H54 (cell line): Measurements from ENCODE around the gene PRMT7.

Experiments
- DNase-seq: peaks from one replicate; pipeline ENCODE4 v3.0.0; 2011; ENCODE audit warnings: low spot score, mixed read lengths; ENCODE audit not compliant: insufficient read length
- FAIRE-seq: peaks from 3 replicates; lab custom pipeline; 2011; peaks lifted over from hg19 to GRCh38; lab: Jason Lieb, UNC
- POLR2A ChIP-seq: IDR thresholded peaks from 2 replicates; pipeline ENCODE4 v1.6.1; 2011; ENCODE audit warnings: low read depth, mild to moderate bottlenecking, low read length

The PRMT7 gene

DNA sequence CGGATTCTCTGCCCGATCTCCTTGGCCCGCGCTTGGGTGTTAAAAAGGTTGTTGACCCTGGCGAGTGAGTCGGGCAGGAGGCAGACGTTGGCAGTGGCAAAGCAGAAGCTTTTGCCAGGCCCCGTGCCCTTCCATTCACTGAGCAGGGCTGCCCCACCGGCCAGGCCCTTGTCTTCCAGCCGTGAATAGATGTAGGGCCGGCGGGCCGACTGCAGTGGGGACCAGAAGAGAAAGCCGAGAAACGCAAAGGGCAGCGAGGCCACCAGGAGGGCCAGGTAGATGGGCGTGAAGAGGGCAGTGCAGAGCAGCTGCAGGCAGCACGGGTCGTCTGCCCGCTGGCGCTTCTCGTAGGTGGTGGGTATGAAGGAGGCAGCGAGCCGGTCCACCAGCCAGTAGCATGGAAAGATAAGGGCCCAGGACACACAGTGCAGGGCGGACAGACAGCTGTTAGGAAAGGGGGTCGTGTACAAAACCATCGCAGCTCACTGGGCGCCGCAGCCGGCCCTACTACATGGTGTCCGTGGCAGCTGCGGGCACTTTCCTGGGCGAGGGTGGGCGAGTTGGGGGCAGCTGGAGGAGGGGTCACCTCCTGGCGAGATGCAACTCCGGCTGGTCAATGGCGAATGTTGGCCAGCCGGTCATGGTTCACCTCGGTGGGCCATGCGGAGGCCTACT is 61.0 kb downstream of the PRMT7 start:
- DNase-seq (no peak), FAIRE-seq (no peak)
- no peak for TF ChIP-seq POLR2A

DNA sequence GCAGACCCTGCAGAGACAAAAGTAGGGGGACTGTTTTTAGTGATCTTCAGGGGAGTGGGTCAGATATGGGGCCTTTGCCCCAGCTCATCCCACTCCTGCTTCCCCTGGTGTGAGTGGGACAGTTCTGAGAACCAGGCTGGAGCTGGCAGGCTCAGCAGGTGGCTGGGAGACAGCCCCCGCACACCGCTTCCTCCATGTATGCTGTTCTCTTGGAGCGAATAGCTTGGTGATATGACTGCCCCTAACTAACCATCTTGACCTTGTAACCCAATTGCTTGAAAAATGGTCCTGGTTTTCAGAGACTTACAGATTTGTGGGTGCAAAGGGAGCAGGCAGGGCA is 61.5 kb downstream of the PRMT7 start:
- FAIRE-seq: no peak
- no peak for TF ChIP-seq POLR2A
- no peak for DNase-seq

DNA sequence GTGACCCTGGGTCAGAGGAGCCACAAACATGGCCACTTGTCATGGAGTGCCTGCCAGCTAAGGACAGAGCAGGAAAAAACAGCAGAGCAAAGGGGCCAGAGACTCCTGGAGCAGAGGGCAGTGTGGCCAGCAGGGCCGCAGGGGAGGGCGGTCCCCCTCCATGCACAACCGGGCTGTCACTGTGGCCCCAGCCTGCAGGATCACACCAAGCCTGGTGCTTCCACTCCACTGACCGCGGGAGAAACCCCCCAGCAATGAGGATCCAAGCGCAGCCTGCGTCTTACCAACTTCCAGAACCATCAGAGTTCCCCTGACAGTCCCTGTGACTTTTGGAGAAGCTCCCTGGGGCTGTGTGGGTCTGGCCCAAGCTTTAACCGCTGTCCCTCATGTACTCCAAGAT is 62.0 kb downstream of the PRMT7 start:
- no peak for DNase-seq
- FAIRE-seq: no peak
- no peak for TF ChIP-seq POLR2A

DNA sequence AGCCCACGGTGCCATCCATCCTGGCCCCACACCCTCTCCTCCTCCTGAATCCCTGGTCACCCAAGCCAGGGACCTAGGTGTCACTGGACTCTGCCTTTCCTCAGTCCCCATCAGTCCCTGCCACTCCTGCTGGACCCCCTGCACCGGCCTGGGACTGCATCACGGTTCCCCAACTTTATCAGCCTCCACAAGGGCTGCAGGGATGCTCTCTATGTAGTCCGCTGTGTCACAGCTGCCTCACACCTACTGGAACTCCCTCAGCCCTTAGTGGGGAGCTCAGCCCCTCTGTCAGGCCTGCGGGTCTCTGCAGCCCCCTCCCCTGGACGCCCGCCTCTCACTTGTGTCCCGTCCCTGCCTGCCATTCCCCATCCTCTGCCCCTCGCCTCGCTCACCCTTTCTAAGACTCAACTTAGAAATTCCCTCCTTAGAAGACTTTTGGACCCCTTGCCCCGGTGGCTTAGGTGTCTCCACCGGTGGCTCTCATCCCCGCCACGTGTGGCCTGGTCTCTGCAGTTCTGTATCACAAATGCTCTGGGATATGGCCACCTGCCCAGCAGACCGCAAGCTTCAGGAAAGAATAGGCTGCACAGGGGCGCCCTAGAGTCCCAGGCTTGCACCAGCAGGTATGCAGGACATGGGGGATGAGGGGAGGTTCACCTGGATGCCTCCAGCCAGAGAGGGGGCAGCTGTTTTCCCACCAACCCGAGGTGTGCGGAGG is 62.9 kb downstream of the PRMT7 start:
- no peak for TF ChIP-seq POLR2A
- FAIRE-seq (no peak), DNase-seq (no peak)

DNA sequence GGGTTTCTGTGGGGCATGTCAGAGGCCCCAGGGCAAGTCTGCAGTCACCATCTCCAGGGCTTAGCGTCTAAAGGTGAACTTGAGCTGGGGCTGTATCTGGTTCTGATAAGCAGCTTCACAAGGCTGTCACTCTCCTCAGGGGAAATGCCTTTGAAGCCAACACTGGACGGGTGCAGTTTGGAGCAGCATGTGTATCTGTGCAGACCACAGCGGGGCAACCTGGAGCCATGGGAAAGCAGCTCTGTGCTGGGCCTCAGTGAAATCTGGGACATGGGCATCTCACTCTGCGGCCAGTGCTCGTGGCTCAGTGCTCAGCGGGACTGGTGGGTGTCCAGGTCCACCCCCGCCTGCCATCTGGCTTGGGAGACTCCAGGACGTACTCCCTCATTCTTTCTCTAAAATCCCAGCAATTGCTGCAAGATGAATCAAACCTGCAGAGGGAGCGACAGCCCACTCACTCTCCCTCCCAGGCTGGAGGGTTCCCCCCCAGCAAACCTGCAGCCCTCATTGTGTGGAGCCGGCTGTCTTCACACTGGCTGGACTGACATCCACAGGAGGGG is 63.5 kb downstream of the PRMT7 start:
- no peak for TF ChIP-seq POLR2A
- no peak for DNase-seq
- no peak for FAIRE-seq

DNA sequence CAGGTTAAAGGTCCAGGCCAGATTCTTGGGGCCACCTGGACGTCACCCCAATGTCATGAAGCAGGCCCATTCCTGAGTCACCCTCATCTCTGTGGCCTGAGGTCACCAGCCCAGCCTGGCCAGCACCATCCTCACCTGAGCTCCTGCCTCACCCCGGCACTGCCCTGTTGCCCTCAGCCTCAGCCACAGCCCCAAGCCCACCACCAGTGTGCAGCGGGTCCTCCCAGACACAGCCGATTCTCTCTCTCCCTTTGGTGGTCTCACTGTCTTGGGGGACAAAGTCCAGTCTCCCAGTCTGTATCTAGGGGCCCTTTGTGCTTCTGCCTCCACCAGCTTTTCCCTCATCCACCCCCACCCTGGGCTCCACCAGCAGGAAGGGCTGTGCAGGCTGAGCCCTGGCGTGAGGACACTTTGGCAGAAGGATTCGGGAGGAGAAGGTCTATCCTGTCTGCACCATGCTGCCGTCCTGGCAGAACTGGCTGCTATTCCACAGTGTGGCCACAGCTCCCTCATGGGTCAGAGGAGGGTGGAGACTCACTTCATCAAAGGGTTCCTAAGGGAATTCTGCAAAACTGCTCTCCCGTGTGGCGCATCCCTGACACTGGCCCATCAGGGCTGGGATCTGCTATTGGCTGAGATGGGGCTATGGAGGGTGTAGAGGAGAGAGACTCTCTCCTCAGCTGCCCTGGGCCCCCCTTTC is 64.3 kb downstream of the PRMT7 start:
- no peak for DNase-seq

DNA sequence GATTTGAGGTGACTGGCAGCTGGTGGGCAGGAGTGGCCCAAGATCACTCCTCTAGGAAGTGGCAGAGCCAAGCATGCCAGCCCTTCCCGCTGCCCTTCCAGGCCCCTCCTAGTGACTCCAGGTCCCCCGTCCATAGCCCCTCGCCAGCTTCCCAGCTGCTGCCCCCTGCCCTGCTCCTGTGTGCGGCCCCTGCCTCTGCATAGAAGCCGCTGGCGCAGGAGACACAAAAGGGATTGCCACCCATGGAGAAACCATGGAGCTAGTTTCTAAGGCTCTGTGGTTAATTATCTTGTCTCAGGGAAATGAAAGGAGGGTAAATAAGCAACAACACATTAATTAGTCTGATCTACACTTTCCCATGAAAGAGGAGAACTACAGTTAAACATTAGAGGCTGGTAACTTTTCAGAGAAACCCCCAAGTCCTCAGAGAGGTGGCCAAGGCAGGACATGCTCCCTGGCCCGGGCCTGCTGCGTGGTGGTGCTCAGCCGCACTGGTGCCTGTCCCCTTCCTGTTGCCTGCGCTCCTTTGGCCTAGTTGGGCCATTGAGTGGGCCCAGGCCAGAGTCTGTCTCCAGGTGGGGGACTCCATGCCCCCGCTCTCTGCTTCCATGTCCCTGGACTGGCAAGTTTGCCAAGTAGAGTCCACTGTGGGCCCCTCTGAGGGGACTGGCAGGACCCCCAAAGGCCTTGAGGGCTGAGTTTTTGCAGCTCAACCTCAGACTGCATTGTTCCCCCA is 65.2 kb downstream of the PRMT7 start:
- no peak for DNase-seq
- FAIRE-seq: no peak
- no peak for TF ChIP-seq POLR2A

More for the DNA sequence above, 64.3 kb downstream of the PRMT7 start:
- no peak for TF ChIP-seq POLR2A
- no peak for FAIRE-seq

DNA sequence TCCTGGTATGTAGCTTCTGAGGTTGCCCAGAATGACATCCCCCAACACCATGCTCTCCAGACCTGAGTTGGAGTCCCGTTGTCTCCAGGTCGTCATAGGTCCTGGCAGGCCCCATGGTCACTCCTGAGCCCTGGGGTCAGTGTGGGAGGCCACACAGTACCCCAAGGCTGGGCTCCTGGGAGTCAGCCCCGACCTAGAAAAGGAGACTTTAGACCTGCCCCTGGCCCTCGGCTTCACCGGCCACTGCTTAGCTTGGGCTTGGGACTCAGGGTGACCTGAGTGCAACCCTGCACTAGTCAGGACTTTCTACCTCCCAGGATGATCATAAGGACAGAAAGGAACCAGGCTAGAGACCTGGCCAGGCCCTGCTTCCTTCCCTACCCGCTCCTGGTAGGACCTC is 65.8 kb downstream of the PRMT7 start:
- TF ChIP-seq POLR2A: no peak
- DNase-seq (no peak), FAIRE-seq (no peak)

DNA sequence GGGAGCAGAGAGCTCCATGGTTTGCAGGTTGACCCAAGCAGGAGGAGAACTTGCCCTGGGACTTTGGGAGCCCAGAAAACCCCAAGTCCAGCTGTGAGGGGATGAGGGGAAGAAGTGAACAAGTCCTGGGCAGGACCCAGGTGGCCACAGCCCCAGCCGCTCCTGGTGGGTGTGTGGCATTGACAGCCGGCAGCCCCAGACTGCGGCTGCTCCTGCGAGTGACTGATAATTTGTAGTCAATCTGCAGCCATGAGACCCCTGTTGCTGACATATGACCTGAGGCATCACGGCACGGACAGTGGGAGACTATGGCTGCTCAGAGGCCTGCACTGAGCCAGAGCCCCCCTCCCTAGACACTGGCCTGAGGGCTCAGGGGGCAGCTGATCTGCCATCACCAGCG is 66.4 kb downstream of the PRMT7 start:
- DNase-seq (no peak), FAIRE-seq (no peak)
- no peak for TF ChIP-seq POLR2A

DNA sequence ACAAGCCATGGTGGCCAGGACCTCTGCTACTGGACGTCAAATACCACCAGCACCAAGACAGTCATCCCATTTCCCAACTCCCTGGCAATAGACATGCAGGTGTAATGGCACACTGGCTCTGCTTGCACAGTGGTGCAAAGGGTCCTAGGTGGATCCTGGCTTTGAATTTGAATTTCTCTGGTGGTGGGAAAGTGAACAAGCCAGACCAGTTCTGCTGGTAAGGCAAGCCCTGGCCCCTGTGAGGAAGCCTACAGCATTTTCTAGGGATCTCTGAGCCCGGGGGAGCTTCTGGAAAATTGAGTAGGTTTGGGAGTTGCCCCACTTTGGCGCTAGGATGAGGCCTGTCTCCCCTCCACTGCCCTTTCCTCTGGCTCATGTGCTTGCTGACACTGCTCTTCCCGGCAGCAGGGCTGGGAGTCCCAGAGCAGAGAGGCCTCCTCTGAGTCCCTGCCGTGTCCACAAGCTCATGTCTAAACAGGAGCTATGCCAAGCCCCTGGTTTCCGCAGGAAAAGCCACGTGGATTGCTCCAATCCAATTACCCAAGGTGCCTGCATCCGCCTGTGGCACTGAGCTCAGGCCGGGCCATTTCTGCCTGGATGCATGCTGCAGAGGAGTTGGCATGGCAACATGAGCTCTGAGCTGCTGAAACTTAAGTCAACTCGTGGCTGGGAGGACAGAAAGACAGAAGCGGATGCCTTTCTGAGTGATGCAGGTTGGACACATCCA is 67.0 kb downstream of the PRMT7 start:
- no peak for FAIRE-seq
- DNase-seq: no peak
- TF ChIP-seq POLR2A: no peak

DNA sequence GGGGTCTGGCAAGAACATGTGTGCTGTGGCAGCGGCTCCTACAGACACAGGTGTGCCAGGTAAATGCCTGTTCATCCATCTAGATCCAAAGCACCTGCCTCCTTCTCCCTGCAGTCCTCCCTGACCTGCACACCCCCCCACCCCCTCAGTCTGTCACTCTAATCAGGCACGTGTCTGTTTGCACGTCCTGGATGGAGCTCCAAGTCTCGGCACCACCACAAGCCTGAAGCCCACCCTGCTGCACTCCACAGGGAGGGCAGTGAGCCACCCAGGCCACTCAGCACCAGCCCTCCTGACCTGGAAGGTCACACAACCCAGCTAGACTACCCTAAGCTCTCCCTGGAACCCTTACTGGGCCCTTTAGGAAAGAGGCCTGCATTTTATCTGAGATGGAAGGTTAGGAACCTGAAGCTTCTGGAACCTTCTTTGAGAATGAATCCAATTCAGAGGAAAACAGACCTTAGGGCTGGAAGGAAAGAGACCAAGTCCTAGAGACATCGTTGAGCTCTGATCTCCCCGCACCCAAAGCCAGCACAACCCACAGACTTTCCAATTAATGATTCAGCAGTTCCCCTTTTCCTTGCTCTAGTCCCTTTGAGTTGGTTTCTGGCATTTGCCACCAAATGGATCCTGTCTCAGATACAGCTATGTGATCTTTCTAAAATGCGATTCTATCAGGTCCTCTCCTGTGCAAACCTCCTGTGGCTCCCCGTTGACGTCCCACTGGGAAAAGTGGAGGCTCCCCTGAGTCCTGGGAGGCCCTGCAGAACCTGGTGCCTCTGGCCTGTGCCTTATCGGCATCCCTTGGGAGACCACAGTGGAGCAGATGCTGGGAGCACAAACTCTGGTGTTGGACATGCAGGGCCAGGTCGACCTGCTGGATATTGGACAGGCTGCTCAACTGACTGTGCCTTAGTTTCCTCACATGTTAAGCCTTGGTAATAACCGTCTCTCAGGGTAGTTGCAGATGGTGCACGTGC is 67.9 kb downstream of the PRMT7 start:
- DNase-seq: no peak
- TF ChIP-seq POLR2A: no peak
- no peak for FAIRE-seq

DNA sequence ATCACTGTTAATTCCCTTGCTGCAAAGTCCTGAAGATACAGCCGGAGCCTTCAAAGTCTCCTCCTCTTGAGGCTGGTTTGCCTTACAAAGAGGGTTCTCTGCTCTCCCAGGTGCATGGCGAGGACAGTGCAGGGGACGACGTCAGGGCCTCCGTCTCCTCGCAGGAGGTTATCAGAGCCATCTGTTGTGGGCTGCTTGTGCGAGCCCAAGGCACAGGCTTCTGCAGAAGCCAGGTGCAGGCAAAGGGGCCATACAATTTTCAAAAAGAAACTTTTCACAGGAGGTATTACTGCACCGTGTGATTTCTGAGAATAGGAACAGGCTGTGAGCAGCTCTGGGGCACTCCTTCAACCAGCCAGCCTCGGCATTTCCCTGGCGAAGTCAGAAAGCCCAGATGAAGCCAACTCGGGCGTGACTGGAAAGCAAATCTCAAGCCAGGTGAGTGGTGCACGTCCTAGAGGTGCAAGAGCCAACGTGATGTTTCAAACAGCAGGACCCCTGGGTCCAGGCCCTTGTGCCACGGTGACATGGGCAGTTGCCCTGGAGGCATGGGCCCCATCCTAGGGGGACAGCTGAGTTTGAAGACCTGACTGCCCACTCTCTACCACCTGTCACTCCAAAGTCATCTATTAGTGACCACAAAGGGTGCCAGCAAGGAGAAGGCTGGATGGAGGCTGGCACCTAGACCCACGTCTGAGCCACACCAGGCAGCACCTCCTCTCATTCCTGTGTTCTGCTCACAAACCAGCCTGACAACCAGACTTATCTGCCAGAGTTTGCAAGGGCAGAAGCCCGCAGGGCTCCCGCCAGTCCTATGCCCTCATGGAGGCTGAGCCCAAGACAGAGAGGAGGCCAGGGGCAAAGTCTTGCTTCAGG is 68.9 kb downstream of the PRMT7 start:
- DNase-seq: no peak
- FAIRE-seq: no peak
- no peak for TF ChIP-seq POLR2A
